RWPE1 (cell line): ENCODE measurements around the gene EPB41L2.

Experiments used
- CTCF ChIA-PET: fragments of 350-600 bp; sonication (Branson Sonifier 250); formaldehyde crosslinking; extraction: SDS; loops from one replicate; lab custom pipeline; 2021; lab: Yijun Ruan, JAX
- POLR2A ChIA-PET: fragments of 400-600 bp; formaldehyde crosslinking; extraction: SDS; loops from one replicate; lab custom pipeline; 2020; ENCODE audit warnings: antibody characterized with exemption; ENCODE audit not compliant: low non-redundant PET; lab: Yijun Ruan, JAX
- DNase-seq: peaks from one replicate; pipeline ENCODE4 v3.0.0; 2012; ENCODE audit warnings: low spot score
- H3K27ac ChIP-seq: fragments of 450-650 bp; 2 replicates; pipeline ENCODE4 v1.5.1; 2017
- CTCF ChIP-seq: fragments of 450-650 bp; conservative IDR thresholded peaks from 2 replicates; pipeline ENCODE4 v1.5.1; 2017; ENCODE audit warnings: low read depth, mild to moderate bottlenecking

EPB41L2 gene

GRCh38 chr6:130932921-130933320 lies 130.1 kb downstream of the EPB41L2 start:
- no peak overlapping the region for H3K27ac ChIP-seq
- DNase-seq, result no peak
- no peak for TF ChIP-seq CTCF
- POLR2A ChIA-PET, result no interaction called here
- CTCF ChIA-PET, result no interaction called here

- no peak for DNase-seq
- CTCF ChIA-PET, result no interaction called here
- H3K27ac ChIP-seq, result no peak overlapping the region
- no peak for TF ChIP-seq CTCF
- POLR2A ChIA-PET, result no interaction called here
Observed at GRCh38 chr6:130932438-130932837, 130.6 kb downstream of the EPB41L2 start.

- no peak overlapping the region for H3K27ac ChIP-seq
- no peak for TF ChIP-seq CTCF
- ChIA-PET POLR2A (no interaction called here), CTCF (no interaction called here)
- DNase-seq, result no peak
Observed at GRCh38 chr6:130931683-130932082, 131.4 kb downstream of the EPB41L2 start.

GRCh38 chr6:130929036-130929678 lies 133.9 kb downstream of the EPB41L2 start:
- TF ChIP-seq CTCF, result no peak
- CTCF ChIA-PET, result interaction anchor here (0.6 kb wide), 1 partner anchor 9 kb away, joined by 4 read pairs; no protein-coding TSS in a partner anchor
- no peak for DNase-seq
- no peak overlapping the region for H3K27ac ChIP-seq
- POLR2A ChIA-PET, result no interaction called here

GRCh38 chr6:130928158-130928912 lies 134.7 kb downstream of the EPB41L2 start:
- CTCF ChIA-PET, result interaction anchor here (0.6 kb wide), 1 partner anchor 1274 kb away, joined by 3 read pairs; no protein-coding TSS in a partner anchor
- no peak for TF ChIP-seq CTCF
- no peak for DNase-seq
- POLR2A ChIA-PET, result no interaction called here
- H3K27ac ChIP-seq, result no peak overlapping the region

- TF ChIP-seq CTCF, result no peak
- peak; percentile 61 for DNase-seq
- POLR2A ChIA-PET, result no interaction called here
- H3K27ac ChIP-seq, result no peak overlapping the region
- CTCF ChIA-PET, result no interaction called here
Observed at GRCh38 chr6:130927305-130927704, 135.7 kb downstream of the EPB41L2 start.
